ENCODE measurements around the gene CAPN5.

The CAPN5 gene

GRCh38 chr11:77136074-77136473, 69.3 kb downstream of the CAPN5 start:
- DNase-seq (ENCODE audit: low read depth): no peak

- no peak for DNase-seq (ENCODE audit: low read depth)
Observed at GRCh38 chr11:77136784-77137420, 70.1 kb downstream of the CAPN5 start.

- DNase-seq (ENCODE audit: low read depth): no peak
Observed at GRCh38 chr11:77137421-77137820, 70.7 kb downstream of the CAPN5 start.

GRCh38 chr11:77138106-77138649, 71.4 kb downstream of the CAPN5 start:
- DNase-seq (ENCODE audit: low read depth): no peak

GRCh38 chr11:77139201-77139600, 72.4 kb downstream of the CAPN5 start:
- DNase-seq (ENCODE audit: low read depth): no peak

GRCh38 chr11:77140231-77140851, 73.6 kb downstream of the CAPN5 start:
- no peak for DNase-seq (ENCODE audit: low read depth)

GRCh38 chr11:77141034-77141433, 74.3 kb downstream of the CAPN5 start:
- no peak for DNase-seq (ENCODE audit: low read depth)

GRCh38 chr11:77141475-77141874, 74.7 kb downstream of the CAPN5 start:
- no peak for DNase-seq (ENCODE audit: low read depth)

GRCh38 chr11:77142091-77142975, 75.6 kb downstream of the CAPN5 start:
- DNase-seq (ENCODE audit: low read depth): no peak

GRCh38 chr11:77143405-77144020, 76.7 kb downstream of the CAPN5 start:
- no peak for DNase-seq (ENCODE audit: low read depth)

- no peak for DNase-seq (ENCODE audit: low read depth)
Observed at GRCh38 chr11:77144196-77144856, 77.6 kb downstream of the CAPN5 start.

GRCh38 chr11:77144857-77145428, 78.2 kb downstream of the CAPN5 start:
- DNase-seq (ENCODE audit: low read depth): no peak

- DNase-seq (ENCODE audit: low read depth): no peak
Observed at GRCh38 chr11:77146261-77147035, 79.7 kb downstream of the CAPN5 start.

- no peak for DNase-seq (ENCODE audit: low read depth)
Observed at GRCh38 chr11:77147036-77147315, 80.2 kb downstream of the CAPN5 start.

- no peak for DNase-seq (ENCODE audit: low read depth)
Observed at GRCh38 chr11:77147668-77148321, 81.0 kb downstream of the CAPN5 start.

GRCh38 chr11:77148963-77149715, 82.4 kb downstream of the CAPN5 start:
- no peak for DNase-seq (ENCODE audit: low read depth)

GRCh38 chr11:77149716-77150392, 83.1 kb downstream of the CAPN5 start:
- no peak for DNase-seq (ENCODE audit: low read depth)

GRCh38 chr11:77150836-77151235, 84.1 kb downstream of the CAPN5 start:
- no peak for DNase-seq (ENCODE audit: low read depth)
